Panc1 (cell line): ENCODE results near the gene MTFP1. TPM values are rescaled to one million over a fixed set of nuclear protein-coding genes. Genes with fewer than 3 reads are reported as not detected.
"Not testable (repeated sequence)": the region's sequence is repeated elsewhere in the genome, so short reads cannot be mapped to it uniquely, and the experiment has no call there.

Experiments
- ATAC-seq: fragments of 200-7000 bp; cut with Tn5 transposase; 2 replicates; pipeline ENCODE4 v1.9.1; 2020; ENCODE audit warnings: mild to moderate bottlenecking, moderate library complexity
- BruUV-seq: library from RNA; stranded (reverse); fragments of 400-500 nt; replicated peaks from 2 replicates; lab custom pipeline; 2021; lab: Mats Ljungman, UMichigan
- CTCF ChIA-PET: fragments of 300-600 bp; sonication (Branson Sonifier 250); formaldehyde crosslinking; loops from one replicate; lab custom pipeline; 2022; ENCODE audit warnings: antibody characterized with exemption; lab: Charles Lee
- POLR2A ChIA-PET: fragments of 300-600 bp; sonication (Branson Sonifier 250); formaldehyde crosslinking; loops from one replicate; lab custom pipeline; 2022; ENCODE audit warnings: antibody characterized with exemption; lab: Charles Lee
- DNase-seq: peaks from one replicate; pipeline ENCODE4 v3.0.0-alpha.2; 2010; ENCODE audit warnings: low read depth, low spot score
- H3K27ac ChIP-seq: 2 replicates; pipeline ENCODE4 v1.5.1; 2011; ENCODE audit warnings: mild to moderate bottlenecking, low read length, inconsistent platforms
- H3K27me3 ChIP-seq: fragments of 200-500 bp; sonication (Bioruptor generic); 2 replicates; pipeline ENCODE4 v1.6.0; 2014; ENCODE audit warnings: low read length, inconsistent platforms; ENCODE audit not compliant: control insufficient read depth, insufficient read depth
- H3K36me3 ChIP-seq: fragments of 200-500 bp; sonication (Bioruptor generic); 2 replicates; pipeline ENCODE4 v1.5.1; 2014; ENCODE audit warnings: inconsistent platforms, mild to moderate bottlenecking, low read length, moderate library complexity; ENCODE audit not compliant: control insufficient read depth, insufficient read depth
- H3K4me1 ChIP-seq: 2 replicates; pipeline ENCODE4 v1.5.1; 2011; ENCODE audit warnings: inconsistent platforms, mild to moderate bottlenecking, low read length, moderate library complexity; ENCODE audit not compliant: control insufficient read depth, insufficient read depth
- H3K4me3 ChIP-seq, 2 experiments: 2 replicates each; pipeline ENCODE4 v1.5.1; 2011 to 2012; ENCODE audit warnings: low read depth in 2 of 2, low read length in 2 of 2, mild to moderate bottlenecking in 2 of 2, inconsistent platforms in 1 of 2, moderate library complexity in 1 of 2
- H3K9me3 ChIP-seq: fragments of 200-500 bp; sonication (Bioruptor generic); 2 replicates; pipeline ENCODE4 v1.5.1; 2014; ENCODE audit warnings: low read depth, mild to moderate bottlenecking, inconsistent platforms, low read length, moderate library complexity; ENCODE audit not compliant: control insufficient read depth, insufficient read depth
- CTCF ChIP-seq: fragments of 450-650 bp; IDR thresholded peaks from 2 replicates; pipeline ENCODE4 v1.5.1; 2017; ENCODE audit warnings: mild to moderate bottlenecking
- POLR2AphosphoS5 ChIP-seq: IDR thresholded peaks from 2 replicates; pipeline ENCODE4 v1.6.1; 2012; ENCODE audit warnings: mild to moderate bottlenecking, low read depth, low read length, moderate library complexity
- REST ChIP-seq, 2 experiments: IDR thresholded peaks; 2 replicates each; pipeline ENCODE4 v1.6.1; 2011 to 2012; ENCODE audit warnings: low read depth in 2 of 2, control low read depth in 1 of 2, low read length in 1 of 2, mild to moderate bottlenecking in 1 of 2, moderate library complexity in 1 of 2; ENCODE audit not compliant: insufficient read depth in 1 of 2
- SIN3A ChIP-seq: IDR thresholded peaks from 2 replicates; pipeline ENCODE4 v1.6.1; 2012; ENCODE audit warnings: low read depth, mild to moderate bottlenecking, low read length, moderate library complexity, borderline replicate concordance; ENCODE audit not compliant: insufficient read depth
- TCF7L2 ChIP-seq: IDR thresholded peaks from 2 replicates; pipeline ENCODE4 v1.6.1; 2011; ENCODE audit warnings: mild to moderate bottlenecking, low read depth, low read length, inconsistent platforms
- in situ Hi-C: cut with HindIII; loops from 2 replicates; pipeline ENCODE4 v1.10.0; 2016; ENCODE audit warnings: low sequenced_read_pairs, low pct_unique_long_range_greater_than_20kb
- intact Hi-C: fragments of 100-400 bp; cut with micrococcal nuclease; formaldehyde crosslinking; loops from one replicate; pipeline ENCODE4 v1.10.0; 2022; ENCODE audit not compliant: unreplicated experiment
- total RNA-seq: library from RNA; stranded (reverse); gene quantifications from one replicate; pipeline ENCODE4 v1.2.1, GENCODE V29; 2021; ENCODE audit not compliant: unreplicated experiment

The MTFP1 gene
- total RNA-seq, 1 experiment from 2014 or later: 21.5 TPM

GRCh38 chr22:30402028-30402765, 23.4 kb upstream of the MTFP1 start:
- TF ChIP-seq CTCF: no peak
- TF ChIP-seq REST (IDR thresholded peaks at IDR 0.05; ENCODE audit: insufficient read depth in 1 of 2, low read depth in 2 of 2, low read length in 1 of 2): no peak
- no peak for TF ChIP-seq POLR2AphosphoS5
- no peak for TF ChIP-seq TCF7L2
- no peak for TF ChIP-seq SIN3A
- Histone ChIP-seq H3K4me3 (no peak overlapping the region), H3K27me3 (no peaks in the 10 kb centered on the region), H3K4me1 (0 out of 2 replicates have a peak, but pooled peaks cover 8% of the 10 kb centered on the region), H3K27ac (no peak overlapping the region), H3K9me3 (no peaks in the 10 kb centered on the region), H3K36me3 (no peaks in the 10 kb centered on the region)
- BruUV-seq: no TSS peak
- in situ Hi-C loops (no loop called here), intact Hi-C loops (no loop called here)
- no peak for DNase-seq
- ChIA-PET POLR2A (interaction anchor here (0.6 kb wide), 3 partner anchors 21 to 1990 kb away, joined by 3 to 4 read pairs (median 3); no protein-coding TSS in a partner anchor), CTCF (interaction anchor here (0.6 kb wide), 1 partner anchor 8 kb away, joined by 4 read pairs; no protein-coding TSS in a partner anchor)
- ATAC-seq: no peak

- H3K9me3 ChIP-seq, CTCF ChIA-PET, H3K27me3 ChIP-seq, ATAC-seq, H3K4me3 ChIP-seq, intact Hi-C loops, BruUV-seq, in situ Hi-C loops, H3K36me3 ChIP-seq, H3K4me1 ChIP-seq, H3K27ac ChIP-seq, DNase-seq: not testable (repeated sequence)
- POLR2A ChIA-PET: interaction anchor here (0.6 kb wide), 1 partner anchor 42 kb away, joined by 3 read pairs; no protein-coding TSS in a partner anchor
Measured at GRCh38 chr22:30402766-30403104, 22.8 kb upstream of the MTFP1 start.

- no TSS peak for BruUV-seq
- no peaks in the 10 kb centered on the region for H3K9me3 ChIP-seq
- H3K4me1 ChIP-seq: 0 out of 2 replicates have a peak, but pooled peaks cover 3% of the 10 kb centered on the region
- H3K36me3 ChIP-seq: no peaks in the 10 kb centered on the region
- in situ Hi-C loops: no loop called here
- TF ChIP-seq CTCF (no peak), REST (IDR thresholded peaks at IDR 0.05; ENCODE audit: insufficient read depth in 1 of 2, low read depth in 2 of 2, low read length in 1 of 2) (no peak), TCF7L2 (no peak), POLR2AphosphoS5 (no peak), SIN3A (no peak)
- intact Hi-C loops: no loop called here
- no peak overlapping the region for H3K4me3 ChIP-seq
- POLR2A ChIA-PET: no interaction called here
- no peaks in the 10 kb centered on the region for H3K27me3 ChIP-seq
- no peak for ATAC-seq
- no peak for DNase-seq
- CTCF ChIA-PET: no interaction called here
- H3K27ac ChIP-seq: no peak overlapping the region
Measured at GRCh38 chr22:30404307-30404706, 21.3 kb upstream of the MTFP1 start.
